Endothelial cell of umbilical vein (primary cell): ENCODE measurements around the gene ATL1. TPM values are rescaled to one million over a fixed set of nuclear protein-coding genes. Genes with fewer than 3 reads are reported as not detected.

ENCODE experiments used
- BruUV-seq: library from RNA; stranded (reverse); fragments of 400-500 nt; replicated peaks from 2 replicates; lab custom pipeline; 2021; lab: Mats Ljungman, UMichigan
- CTCF ChIA-PET: fragments of 300-600, 350-600 bp; sonication (Branson Sonifier 250); formaldehyde crosslinking; loops from one replicate; lab custom pipeline; 2021; ENCODE audit warnings: antibody characterized with exemption, inconsistent platforms; lab: Charles Lee
- POLR2A ChIA-PET: fragments of 300-600, 350-600 bp; sonication (Branson Sonifier 250); formaldehyde crosslinking; loops from one replicate; lab custom pipeline; 2021; ENCODE audit warnings: antibody characterized with exemption, inconsistent platforms; lab: Charles Lee
- DNase-seq: peaks from one replicate; pipeline ENCODE4 v3.0.0-alpha.2; 2011; ENCODE audit warnings: low read depth, low spot score
- FAIRE-seq: peaks from 2 replicates; lab custom pipeline; 2011; peaks lifted over from hg19 to GRCh38; lab: Jason Lieb, UNC
- H2AFZ ChIP-seq: 2 replicates; pipeline ENCODE4 v1.6.0; 2012; ENCODE audit warnings: low read depth, low read length, control low read depth, inconsistent platforms
- H3K27ac ChIP-seq: 2 replicates; pipeline ENCODE4 v1.5.1; 2011; ENCODE audit warnings: low read depth, mild to moderate bottlenecking, control low read depth, low read length, moderate library complexity; ENCODE audit not compliant: insufficient read depth
- H3K27me3 ChIP-seq, 2 experiments: 2 replicates each; pipeline versions ENCODE4 v1.6.0 to v1.6.1; 2011; ENCODE audit warnings: low read length in 2 of 2, mixed read lengths in 1 of 2; ENCODE audit not compliant: control insufficient read depth in 2 of 2, insufficient read depth in 2 of 2
- H3K36me3 ChIP-seq, 2 experiments: 2 replicates in 1 of 2; 3 replicates in 1 of 2; pipeline ENCODE4 v1.5.1; 2011; ENCODE audit warnings: low read length in 2 of 2, mild to moderate bottlenecking in 1 of 2, moderate library complexity in 1 of 2; ENCODE audit not compliant: control insufficient read depth in 2 of 2, insufficient read depth in 2 of 2; ENCODE audit errors: extremely low read depth in 1 of 2
- H3K4me1 ChIP-seq: 3 replicates; pipeline ENCODE4 v1.5.1; 2011; ENCODE audit warnings: mild to moderate bottlenecking, low read length; ENCODE audit not compliant: control insufficient read depth, insufficient read depth; ENCODE audit errors: extremely low read depth
- H3K4me2 ChIP-seq: 2 replicates; pipeline ENCODE4 v1.6.1; 2011; ENCODE audit warnings: low read length, control low read depth, mixed read lengths; ENCODE audit not compliant: insufficient read depth
- H3K4me3 ChIP-seq, 3 experiments: fragments of 200-600 bp in 1 of 3; sonication (generic), shearing (Covaris generic) in 1 of 3; replicated peaks in 1 of 3; 2 replicates each; pipeline ENCODE4 v1.5.1; 2011 to 2016; ENCODE audit warnings: control low read depth in 3 of 3, low read length in 3 of 3, mild to moderate bottlenecking in 2 of 3, inconsistent platforms in 1 of 3, low read depth in 1 of 3, moderate library complexity in 1 of 3; ENCODE audit not compliant: insufficient read depth in 1 of 3
- H3K79me2 ChIP-seq: 2 replicates; pipeline ENCODE4 v1.6.0; 2012; ENCODE audit warnings: low read length, inconsistent platforms; ENCODE audit not compliant: control insufficient read depth, insufficient read depth
- H3K9ac ChIP-seq: replicated peaks from 2 replicates; pipeline ENCODE3; 2011; ENCODE audit warnings: low read length, control low read depth; ENCODE audit not compliant: insufficient read depth; ENCODE audit errors: extremely low read depth
- H3K9me1 ChIP-seq: replicated peaks from 3 replicates; pipeline ENCODE4 v1.6.0; 2011; ENCODE audit warnings: mild to moderate bottlenecking, low read length; ENCODE audit not compliant: control insufficient read depth, insufficient read depth; ENCODE audit errors: extremely low read depth
- H3K9me3 ChIP-seq: replicated peaks from 2 replicates; pipeline ENCODE4 v1.5.1; 2012; ENCODE audit warnings: low read length, inconsistent platforms; ENCODE audit not compliant: control insufficient read depth, insufficient read depth
- H4K20me1 ChIP-seq: replicated peaks from 2 replicates; pipeline ENCODE3; 2011; ENCODE audit warnings: mild to moderate bottlenecking, low read length; ENCODE audit not compliant: control insufficient read depth, insufficient read depth; ENCODE audit errors: extremely low read depth
- CTCF ChIP-seq, 2 donors: IDR thresholded peaks; 1 replicate in 1 of 2; 2 replicates in 1 of 2; pipeline ENCODE4 v1.5.1; 2011; ENCODE audit warnings: low read length in 2 of 2, mild to moderate bottlenecking in 2 of 2, moderate library complexity in 2 of 2, control low read depth in 1 of 2, inconsistent platforms in 1 of 2, low read depth in 1 of 2; ENCODE audit not compliant: insufficient read depth in 1 of 2; ENCODE audit errors: extremely low read depth in 1 of 2
- EZH2 ChIP-seq: IDR thresholded peaks from 2 replicates; pipeline ENCODE4 v1.6.1; 2012; ENCODE audit warnings: borderline replicate concordance, low read depth, mild to moderate bottlenecking, moderate library complexity, low read length, inconsistent platforms; ENCODE audit not compliant: severe bottlenecking
- FOS ChIP-seq: IDR thresholded peaks from 2 replicates; pipeline ENCODE4 v1.6.1; 2011; ENCODE audit warnings: mild to moderate bottlenecking, low read length, moderate library complexity, borderline replicate concordance; ENCODE audit not compliant: insufficient read depth
- GATA2 ChIP-seq: IDR thresholded peaks from 2 replicates; pipeline ENCODE4 v1.7.0; 2011; ENCODE audit warnings: low read depth, mild to moderate bottlenecking, moderate library complexity, mixed read lengths, low read length; ENCODE audit not compliant: insufficient read length, insufficient read depth
- JUN ChIP-seq: IDR thresholded peaks from 2 replicates; pipeline ENCODE4 v1.6.1; 2011; ENCODE audit warnings: borderline replicate concordance, low read depth; ENCODE audit not compliant: insufficient read length, insufficient read depth
- MYC ChIP-seq: IDR thresholded peaks from one replicate; pipeline ENCODE4 v1.6.1; 2011; ENCODE audit warnings: mild to moderate bottlenecking, low read depth, low read length
- POLR2A ChIP-seq: IDR thresholded peaks from 2 replicates; pipeline ENCODE4 v1.6.1; 2012; ENCODE audit warnings: low read depth, mild to moderate bottlenecking, control low read depth, low read length
- POLR2AphosphoS5 ChIP-seq: IDR thresholded peaks from 2 replicates; pipeline ENCODE4 v1.6.1; 2012; ENCODE audit warnings: low read depth, mild to moderate bottlenecking, control low read depth, low read length, moderate library complexity; ENCODE audit not compliant: insufficient read depth
- dilution Hi-C: fragments of 300-500 bp; cut with MboI; formaldehyde crosslinking; loops from one replicate; pipeline ENCODE4 v1.15.0; 2019; ENCODE audit warnings: low sequenced_read_pairs; ENCODE audit not compliant: extremely low pct_ligation_motif_present
- intact Hi-C: fragments of 100-400 bp; cut with micrococcal nuclease; formaldehyde crosslinking; loops from one replicate; pipeline ENCODE4 v1.10.0; 2022
- polyA plus RNA-seq, 4 experiments: library from polyadenylated mRNA; depleted of rRNA in 3 of 4; stranded (reverse) in 3 of 4; unstranded in 1 of 4; fragments of >200 nt; gene quantifications; 2 replicates each; pipeline versions ENCODE4 v1.2.1 to v1.2.3, GENCODE V29; 2011 to 2012; ENCODE audit warnings: missing spikeins in 1 of 4
- total RNA-seq: library from RNA; stranded (reverse); gene quantifications from 2 replicates; pipeline ENCODE4 v1.2.3, GENCODE V29; 2021
- TF ChIP-seq, protein P1 (sequence below): IDR thresholded peaks from 2 replicates; pipeline ENCODE4 v1.6.1; 2011; ENCODE audit not compliant: insufficient read depth, insufficient read length

Gene ATL1
- total and polyA plus RNA-seq, 2 donors (not counting 3 experiments of a cell fraction or from before 2014, with no cell fraction given), result 1.1 to 5.1 TPM

GRCh38 chr14:50523271-50524041 lies 36.5 kb upstream of the ATL1 start:
- Histone ChIP-seq H3K4me3 (no peak overlapping the region), H3K9me1 (no peaks in the 10 kb centered on the region), H3K27me3 (no peaks in the 10 kb centered on the region), H3K4me1 (peaks cover 40% of the 10 kb centered on the region), H2AFZ (no peak overlapping the region), H3K36me3 (no peaks in the 10 kb centered on the region), H4K20me1 (no peaks in the 10 kb centered on the region), H3K9ac (no peak overlapping the region), H3K4me2 (peak overlapping the region; percentile 2), H3K9me3 (no peaks in the 10 kb centered on the region), H3K27ac (no peak overlapping the region), H3K79me2 (peaks cover 93% of the 10 kb centered on the region)
- BruUV-seq, result TSS peak; percentile 52
- dilution Hi-C loops (no loop called here), intact Hi-C loops (no loop called here)
- TF ChIP-seq EZH2, result no peak
- no peak for TF ChIP-seq MYC
- TF ChIP-seq GATA2, result no peak
- TF ChIP-seq, protein P1, sequence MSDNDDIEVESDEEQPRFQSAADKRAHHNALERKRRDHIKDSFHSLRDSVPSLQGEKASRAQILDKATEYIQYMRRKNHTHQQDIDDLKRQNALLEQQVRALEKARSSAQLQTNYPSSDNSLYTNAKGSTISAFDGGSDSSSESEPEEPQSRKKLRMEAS, result no peak
- ChIA-PET CTCF (interaction anchor here (1.0 to 1.6 kb wide), 3 partner anchors 9 to 206 kb away, joined by 3 to 4 read pairs (median 3); partner anchors contain the start of gene MAP4K5), POLR2A (no interaction called here)
- peak; percentile 26 for FAIRE-seq
- DNase-seq, result no peak

DNA sequence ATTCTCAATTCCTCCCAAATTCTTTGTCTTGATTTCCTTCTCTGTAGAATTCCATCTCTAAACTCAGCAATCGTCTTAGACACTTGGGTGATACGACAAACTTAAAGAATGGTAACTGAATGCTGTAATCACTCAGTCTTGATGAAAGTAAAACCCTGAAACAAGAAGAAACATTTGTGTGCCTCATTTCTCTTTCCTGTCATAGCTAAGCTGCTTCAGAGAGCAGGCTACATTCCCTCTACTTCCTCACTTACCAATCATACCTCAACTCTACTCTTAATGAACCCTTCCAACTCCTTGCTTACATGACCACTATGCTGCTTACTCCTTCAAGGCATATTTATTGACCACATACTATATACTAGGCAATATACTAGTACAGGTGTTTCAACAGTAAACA lies 35.9 kb upstream of the ATL1 start:
- TF ChIP-seq MYC, result no peak
- no peak for TF ChIP-seq GATA2
- TF ChIP-seq, protein P1, result no peak
- no peak for TF ChIP-seq JUN
- no peak for TF ChIP-seq POLR2A
- TF ChIP-seq FOS, result no peak
- TF ChIP-seq CTCF (IDR thresholded peaks at IDR 0.05; ENCODE audit: extremely low read depth in 1 of 2, insufficient read depth in 1 of 2, low read depth in 1 of 2, low read length in 2 of 2), result no peak
- no peak for TF ChIP-seq EZH2
- no peak for TF ChIP-seq POLR2AphosphoS5
- H4K20me1 ChIP-seq, result no peaks in the 10 kb centered on the region
- CTCF ChIA-PET, result interaction anchor here (1.6 kb wide), 1 partner anchor 207 kb away, joined by 4 read pairs; no protein-coding TSS in a partner anchor
- no peak overlapping the region for H3K4me2 ChIP-seq
- H3K9ac ChIP-seq, result no peak overlapping the region
- no peak overlapping the region for H2AFZ ChIP-seq
- no peaks in the 10 kb centered on the region for H3K9me1 ChIP-seq
- POLR2A ChIA-PET, result no interaction called here
- H3K4me1 ChIP-seq, result peaks cover 46% of the 10 kb centered on the region
- FAIRE-seq (no peak), DNase-seq (no peak)
- H3K27ac ChIP-seq, result no peak overlapping the region
- intact Hi-C loops (no loop called here), dilution Hi-C loops (no loop called here)
- no peaks in the 10 kb centered on the region for H3K9me3 ChIP-seq
- H3K4me3 ChIP-seq, result no peak overlapping the region
- BruUV-seq, result no TSS peak
- H3K27me3 ChIP-seq, result no peaks in the 10 kb centered on the region
- peaks cover 95% of the 10 kb centered on the region for H3K79me2 ChIP-seq
- no peaks in the 10 kb centered on the region for H3K36me3 ChIP-seq
